ENCODE data around the gene CCNE1. TPM values are rescaled to one million over a fixed set of nuclear protein-coding genes. Genes with fewer than 3 reads are reported as not detected.

CCNE1 gene
- total and polyA plus RNA-seq, 2 experiments from 2014 or later = 26.1 to 38.3 TPM

DNA sequence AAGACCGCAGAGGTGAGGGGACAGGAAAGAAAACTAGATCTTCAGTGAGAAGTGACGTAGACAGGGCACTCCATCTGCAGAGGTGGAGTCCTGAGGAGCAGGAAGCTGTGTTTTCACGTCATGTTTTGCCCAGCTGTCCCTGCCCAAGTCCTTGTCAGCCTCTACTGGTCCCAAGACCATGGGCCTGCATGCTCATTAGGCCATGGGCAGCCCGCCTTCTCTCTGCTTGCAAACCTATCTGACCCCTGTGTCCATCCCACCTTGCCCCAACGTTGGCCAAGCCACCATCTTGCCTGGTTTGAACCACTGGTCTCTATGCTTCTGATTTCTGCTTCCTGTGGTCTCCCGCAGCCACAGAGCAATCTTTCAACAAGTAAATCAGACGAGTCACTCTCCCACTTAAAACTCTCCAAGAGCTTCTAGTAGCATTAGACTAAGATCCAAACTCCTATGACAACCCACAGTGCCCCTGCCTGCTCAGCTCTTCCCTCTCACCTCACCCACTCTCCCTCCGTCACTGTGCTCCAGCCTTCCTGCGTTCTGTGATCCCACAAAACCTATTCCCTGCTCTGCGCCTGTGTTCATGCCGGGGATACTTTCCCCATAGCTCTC is 18.6 kb upstream of the CCNE1 start:
- Mint-ChIP-seq H3K4me1 (peaks cover 6% of the 10 kb centered on the region), H3K4me3 (no peak overlapping the region), H3K27ac (no peak overlapping the region), H3K27me3 (ENCODE audit: insufficient read depth, low read depth, poor library complexity) (peaks cover 3% of the 10 kb centered on the region), H3K36me3 (ENCODE audit: low read depth) (no peaks in the 10 kb centered on the region), H3K9me3 (no peaks in the 10 kb centered on the region)
- H3K4me2 ChIP-seq = no peak overlapping the region
- TF ChIP-seq, protein P1, sequence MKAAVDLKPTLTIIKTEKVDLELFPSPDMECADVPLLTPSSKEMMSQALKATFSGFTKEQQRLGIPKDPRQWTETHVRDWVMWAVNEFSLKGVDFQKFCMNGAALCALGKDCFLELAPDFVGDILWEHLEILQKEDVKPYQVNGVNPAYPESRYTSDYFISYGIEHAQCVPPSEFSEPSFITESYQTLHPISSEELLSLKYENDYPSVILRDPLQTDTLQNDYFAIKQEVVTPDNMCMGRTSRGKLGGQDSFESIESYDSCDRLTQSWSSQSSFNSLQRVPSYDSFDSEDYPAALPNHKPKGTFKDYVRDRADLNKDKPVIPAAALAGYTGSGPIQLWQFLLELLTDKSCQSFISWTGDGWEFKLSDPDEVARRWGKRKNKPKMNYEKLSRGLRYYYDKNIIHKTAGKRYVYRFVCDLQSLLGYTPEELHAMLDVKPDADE (IDR thresholded peaks at IDR 0.05) = no peak
- TF ChIP-seq EZH2 (IDR thresholded peaks at IDR 0.05; ENCODE audit: low read depth, unreplicated experiment) (no peak), JUNB (IDR thresholded peaks at IDR 0.05; ENCODE audit: unreplicated experiment) (no peak), CREB1 (CRISPR knock-in tag; IDR thresholded peaks at IDR 0.05; ENCODE audit: low read depth) (no peak), STAT1 (IDR thresholded peaks at IDR 0.05; ENCODE audit: unreplicated experiment) (no peak), ZNF114 (CRISPR knock-in tag; IDR thresholded peaks at IDR 0.05) (no peak), POLR2AphosphoS5 (IDR thresholded peaks at IDR 0.05; ENCODE audit: low read depth) (no peak), ZNF331 (CRISPR knock-in tag; IDR thresholded peaks at IDR 0.05; ENCODE audit: low read depth) (no peak), NANOG (IDR thresholded peaks at IDR 0.05; ENCODE audit: borderline replicate concordance) (no peak), EZH2phosphoT487 (IDR thresholded peaks at IDR 0.05; ENCODE audit: unreplicated experiment) (no peak)
- TF ChIP-seq, protein P2, sequence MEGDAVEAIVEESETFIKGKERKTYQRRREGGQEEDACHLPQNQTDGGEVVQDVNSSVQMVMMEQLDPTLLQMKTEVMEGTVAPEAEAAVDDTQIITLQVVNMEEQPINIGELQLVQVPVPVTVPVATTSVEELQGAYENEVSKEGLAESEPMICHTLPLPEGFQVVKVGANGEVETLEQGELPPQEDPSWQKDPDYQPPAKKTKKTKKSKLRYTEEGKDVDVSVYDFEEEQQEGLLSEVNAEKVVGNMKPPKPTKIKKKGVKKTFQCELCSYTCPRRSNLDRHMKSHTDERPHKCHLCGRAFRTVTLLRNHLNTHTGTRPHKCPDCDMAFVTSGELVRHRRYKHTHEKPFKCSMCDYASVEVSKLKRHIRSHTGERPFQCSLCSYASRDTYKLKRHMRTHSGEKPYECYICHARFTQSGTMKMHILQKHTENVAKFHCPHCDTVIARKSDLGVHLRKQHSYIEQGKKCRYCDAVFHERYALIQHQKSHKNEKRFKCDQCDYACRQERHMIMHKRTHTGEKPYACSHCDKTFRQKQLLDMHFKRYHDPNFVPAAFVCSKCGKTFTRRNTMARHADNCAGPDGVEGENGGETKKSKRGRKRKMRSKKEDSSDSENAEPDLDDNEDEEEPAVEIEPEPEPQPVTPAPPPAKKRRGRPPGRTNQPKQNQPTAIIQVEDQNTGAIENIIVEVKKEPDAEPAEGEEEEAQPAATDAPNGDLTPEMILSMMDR (conservative IDR thresholded peaks at IDR 0.05; ENCODE audit: low read depth in 2 of 2) = no peak
- TF ChIP-seq, protein P3, sequence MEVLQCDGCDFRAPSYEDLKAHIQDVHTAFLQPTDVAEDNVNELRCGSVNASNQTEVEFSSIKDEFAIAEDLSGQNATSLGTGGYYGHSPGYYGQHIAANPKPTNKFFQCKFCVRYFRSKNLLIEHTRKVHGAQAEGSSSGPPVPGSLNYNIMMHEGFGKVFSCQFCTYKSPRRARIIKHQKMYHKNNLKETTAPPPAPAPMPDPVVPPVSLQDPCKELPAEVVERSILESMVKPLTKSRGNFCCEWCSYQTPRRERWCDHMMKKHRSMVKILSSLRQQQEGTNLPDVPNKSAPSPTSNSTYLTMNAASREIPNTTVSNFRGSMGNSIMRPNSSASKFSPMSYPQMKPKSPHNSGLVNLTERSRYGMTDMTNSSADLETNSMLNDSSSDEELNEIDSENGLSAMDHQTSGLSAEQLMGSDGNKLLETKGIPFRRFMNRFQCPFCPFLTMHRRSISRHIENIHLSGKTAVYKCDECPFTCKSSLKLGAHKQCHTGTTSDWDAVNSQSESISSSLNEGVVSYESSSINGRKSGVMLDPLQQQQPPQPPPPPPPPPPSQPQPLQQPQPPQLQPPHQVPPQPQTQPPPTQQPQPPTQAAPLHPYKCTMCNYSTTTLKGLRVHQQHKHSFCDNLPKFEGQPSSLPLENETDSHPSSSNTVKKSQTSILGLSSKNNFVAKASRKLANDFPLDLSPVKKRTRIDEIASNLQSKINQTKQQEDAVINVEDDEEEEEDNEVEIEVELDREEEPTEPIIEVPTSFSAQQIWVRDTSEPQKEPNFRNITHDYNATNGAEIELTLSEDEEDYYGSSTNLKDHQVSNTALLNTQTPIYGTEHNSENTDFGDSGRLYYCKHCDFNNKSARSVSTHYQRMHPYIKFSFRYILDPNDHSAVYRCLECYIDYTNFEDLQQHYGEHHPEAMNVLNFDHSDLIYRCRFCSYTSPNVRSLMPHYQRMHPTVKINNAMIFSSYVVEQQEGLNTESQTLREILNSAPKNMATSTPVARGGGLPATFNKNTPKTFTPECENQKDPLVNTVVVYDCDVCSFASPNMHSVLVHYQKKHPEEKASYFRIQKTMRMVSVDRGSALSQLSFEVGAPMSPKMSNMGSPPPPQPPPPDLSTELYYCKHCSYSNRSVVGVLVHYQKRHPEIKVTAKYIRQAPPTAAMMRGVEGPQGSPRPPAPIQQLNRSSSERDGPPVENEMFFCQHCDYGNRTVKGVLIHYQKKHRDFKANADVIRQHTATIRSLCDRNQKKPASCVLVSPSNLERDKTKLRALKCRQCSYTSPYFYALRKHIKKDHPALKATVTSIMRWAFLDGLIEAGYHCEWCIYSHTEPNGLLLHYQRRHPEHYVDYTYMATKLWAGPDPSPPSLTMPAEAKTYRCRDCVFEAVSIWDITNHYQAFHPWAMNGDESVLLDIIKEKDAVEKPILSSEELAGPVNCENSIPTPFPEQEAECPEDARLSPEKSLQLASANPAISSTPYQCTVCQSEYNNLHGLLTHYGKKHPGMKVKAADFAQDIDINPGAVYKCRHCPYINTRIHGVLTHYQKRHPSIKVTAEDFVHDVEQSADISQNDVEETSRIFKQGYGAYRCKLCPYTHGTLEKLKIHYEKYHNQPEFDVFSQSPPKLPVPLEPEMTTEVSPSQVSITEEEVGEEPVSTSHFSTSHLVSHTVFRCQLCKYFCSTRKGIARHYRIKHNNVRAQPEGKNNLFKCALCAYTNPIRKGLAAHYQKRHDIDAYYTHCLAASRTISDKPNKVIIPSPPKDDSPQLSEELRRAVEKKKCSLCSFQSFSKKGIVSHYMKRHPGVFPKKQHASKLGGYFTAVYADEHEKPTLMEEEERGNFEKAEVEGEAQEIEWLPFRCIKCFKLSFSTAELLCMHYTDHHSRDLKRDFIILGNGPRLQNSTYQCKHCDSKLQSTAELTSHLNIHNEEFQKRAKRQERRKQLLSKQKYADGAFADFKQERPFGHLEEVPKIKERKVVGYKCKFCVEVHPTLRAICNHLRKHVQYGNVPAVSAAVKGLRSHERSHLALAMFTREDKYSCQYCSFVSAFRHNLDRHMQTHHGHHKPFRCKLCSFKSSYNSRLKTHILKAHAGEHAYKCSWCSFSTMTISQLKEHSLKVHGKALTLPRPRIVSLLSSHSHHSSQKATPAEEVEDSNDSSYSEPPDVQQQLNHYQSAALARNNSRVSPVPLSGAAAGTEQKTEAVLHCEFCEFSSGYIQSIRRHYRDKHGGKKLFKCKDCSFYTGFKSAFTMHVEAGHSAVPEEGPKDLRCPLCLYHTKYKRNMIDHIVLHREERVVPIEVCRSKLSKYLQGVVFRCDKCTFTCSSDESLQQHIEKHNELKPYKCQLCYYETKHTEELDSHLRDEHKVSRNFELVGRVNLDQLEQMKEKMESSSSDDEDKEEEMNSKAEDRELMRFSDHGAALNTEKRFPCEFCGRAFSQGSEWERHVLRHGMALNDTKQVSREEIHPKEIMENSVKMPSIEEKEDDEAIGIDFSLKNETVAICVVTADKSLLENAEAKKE (CRISPR knock-in tag; IDR thresholded peaks at IDR 0.05) = no peak
- TF ChIP-seq, protein P4, sequence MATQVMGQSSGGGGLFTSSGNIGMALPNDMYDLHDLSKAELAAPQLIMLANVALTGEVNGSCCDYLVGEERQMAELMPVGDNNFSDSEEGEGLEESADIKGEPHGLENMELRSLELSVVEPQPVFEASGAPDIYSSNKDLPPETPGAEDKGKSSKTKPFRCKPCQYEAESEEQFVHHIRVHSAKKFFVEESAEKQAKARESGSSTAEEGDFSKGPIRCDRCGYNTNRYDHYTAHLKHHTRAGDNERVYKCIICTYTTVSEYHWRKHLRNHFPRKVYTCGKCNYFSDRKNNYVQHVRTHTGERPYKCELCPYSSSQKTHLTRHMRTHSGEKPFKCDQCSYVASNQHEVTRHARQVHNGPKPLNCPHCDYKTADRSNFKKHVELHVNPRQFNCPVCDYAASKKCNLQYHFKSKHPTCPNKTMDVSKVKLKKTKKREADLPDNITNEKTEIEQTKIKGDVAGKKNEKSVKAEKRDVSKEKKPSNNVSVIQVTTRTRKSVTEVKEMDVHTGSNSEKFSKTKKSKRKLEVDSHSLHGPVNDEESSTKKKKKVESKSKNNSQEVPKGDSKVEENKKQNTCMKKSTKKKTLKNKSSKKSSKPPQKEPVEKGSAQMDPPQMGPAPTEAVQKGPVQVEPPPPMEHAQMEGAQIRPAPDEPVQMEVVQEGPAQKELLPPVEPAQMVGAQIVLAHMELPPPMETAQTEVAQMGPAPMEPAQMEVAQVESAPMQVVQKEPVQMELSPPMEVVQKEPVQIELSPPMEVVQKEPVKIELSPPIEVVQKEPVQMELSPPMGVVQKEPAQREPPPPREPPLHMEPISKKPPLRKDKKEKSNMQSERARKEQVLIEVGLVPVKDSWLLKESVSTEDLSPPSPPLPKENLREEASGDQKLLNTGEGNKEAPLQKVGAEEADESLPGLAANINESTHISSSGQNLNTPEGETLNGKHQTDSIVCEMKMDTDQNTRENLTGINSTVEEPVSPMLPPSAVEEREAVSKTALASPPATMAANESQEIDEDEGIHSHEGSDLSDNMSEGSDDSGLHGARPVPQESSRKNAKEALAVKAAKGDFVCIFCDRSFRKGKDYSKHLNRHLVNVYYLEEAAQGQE (IDR thresholded peaks at IDR 0.05; ENCODE audit: unreplicated experiment) = no peak
- no peaks in the 10 kb centered on the region for H3F3A ChIP-seq (replicated peaks; ENCODE audit: low read depth)
- no peaks in the 10 kb centered on the region for H4K20me1 ChIP-seq (replicated peaks; ENCODE audit: insufficient read depth)
- H3K27me3 ChIP-seq (ENCODE audit: insufficient read depth) = no peaks in the 10 kb centered on the region
- no peak overlapping the region for H3K4me3 ChIP-seq
- no peak overlapping the region for H3K27ac ChIP-seq (ENCODE audit: low read depth)
- ATAC-seq (no peak), DNase-seq (ENCODE audit: low spot score) (no peak)
- no peak overlapping the region for H2AFZ ChIP-seq
- H3K9me2 ChIP-seq (ENCODE audit: insufficient read depth) = no peaks in the 10 kb centered on the region
- H3K36me3 ChIP-seq (ENCODE audit: insufficient read depth) = no peaks in the 10 kb centered on the region
- no peaks in the 10 kb centered on the region for H3K79me2 ChIP-seq (replicated peaks; ENCODE audit: insufficient read depth)
- H3K4me1 ChIP-seq (ENCODE audit: insufficient read depth) = 0 out of 2 replicates have a peak, but pooled peaks cover 6% of the 10 kb centered on the region
